Right kidney (tissue), 9 donors: ENCODE data around the gene KCTD10.

Source experiments
- DNase-seq: peaks from one replicate; pipeline ENCODE4 v3.0.0-alpha.2; 2016
- long read RNA-seq, 8 donors: transcript quantifications; one replicate each; lab custom pipeline, GENCODE V29; 2026

Gene KCTD10, protein sequence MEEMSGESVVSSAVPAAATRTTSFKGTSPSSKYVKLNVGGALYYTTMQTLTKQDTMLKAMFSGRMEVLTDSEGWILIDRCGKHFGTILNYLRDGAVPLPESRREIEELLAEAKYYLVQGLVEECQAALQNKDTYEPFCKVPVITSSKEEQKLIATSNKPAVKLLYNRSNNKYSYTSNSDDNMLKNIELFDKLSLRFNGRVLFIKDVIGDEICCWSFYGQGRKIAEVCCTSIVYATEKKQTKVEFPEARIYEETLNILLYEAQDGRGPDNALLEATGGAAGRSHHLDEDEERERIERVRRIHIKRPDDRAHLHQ
- long read RNA-seq, donor 1, full-length matches to known transcripts = 12 of 12 reads
- long read RNA-seq, donor 1, partial matches to known transcripts = 0 of 12 reads
- long read RNA-seq, donor 1, other reads (novel, unspliced or antisense) = 0 of 12 reads
- long read RNA-seq, donor 2, full-length matches to known transcripts = 4 of 4 reads
- long read RNA-seq, donor 2, partial matches to known transcripts = 0 of 4 reads
- long read RNA-seq, donor 2, other reads (novel, unspliced or antisense) = 0 of 4 reads
- long read RNA-seq, donor 3, full-length matches to known transcripts = 3 of 3 reads
- long read RNA-seq, donor 3, partial matches to known transcripts = 0 of 3 reads
- long read RNA-seq, donor 3, other reads (novel, unspliced or antisense) = 0 of 3 reads
- long read RNA-seq, donor 4, full-length matches to known transcripts = 14 of 14 reads
- long read RNA-seq, donor 4, partial matches to known transcripts = 0 of 14 reads
- long read RNA-seq, donor 4, other reads (novel, unspliced or antisense) = 0 of 14 reads
- long read RNA-seq, donor 5, full-length matches to known transcripts = 9 of 9 reads
- long read RNA-seq, donor 5, partial matches to known transcripts = 0 of 9 reads
- long read RNA-seq, donor 5, other reads (novel, unspliced or antisense) = 0 of 9 reads
- long read RNA-seq, donor 6, full-length matches to known transcripts = 12 of 12 reads
- long read RNA-seq, donor 6, partial matches to known transcripts = 0 of 12 reads
- long read RNA-seq, donor 6, other reads (novel, unspliced or antisense) = 0 of 12 reads
- long read RNA-seq, donor 7, full-length matches to known transcripts = 15 of 21 reads
- long read RNA-seq, donor 7, partial matches to known transcripts = 0 of 21 reads
- long read RNA-seq, donor 7, other reads (novel, unspliced or antisense) = 6 of 21 reads
- long read RNA-seq, donor 8, full-length matches to known transcripts = 9 of 9 reads
- long read RNA-seq, donor 8, partial matches to known transcripts = 0 of 9 reads
- long read RNA-seq, donor 8, other reads (novel, unspliced or antisense) = 0 of 9 reads

DNA sequence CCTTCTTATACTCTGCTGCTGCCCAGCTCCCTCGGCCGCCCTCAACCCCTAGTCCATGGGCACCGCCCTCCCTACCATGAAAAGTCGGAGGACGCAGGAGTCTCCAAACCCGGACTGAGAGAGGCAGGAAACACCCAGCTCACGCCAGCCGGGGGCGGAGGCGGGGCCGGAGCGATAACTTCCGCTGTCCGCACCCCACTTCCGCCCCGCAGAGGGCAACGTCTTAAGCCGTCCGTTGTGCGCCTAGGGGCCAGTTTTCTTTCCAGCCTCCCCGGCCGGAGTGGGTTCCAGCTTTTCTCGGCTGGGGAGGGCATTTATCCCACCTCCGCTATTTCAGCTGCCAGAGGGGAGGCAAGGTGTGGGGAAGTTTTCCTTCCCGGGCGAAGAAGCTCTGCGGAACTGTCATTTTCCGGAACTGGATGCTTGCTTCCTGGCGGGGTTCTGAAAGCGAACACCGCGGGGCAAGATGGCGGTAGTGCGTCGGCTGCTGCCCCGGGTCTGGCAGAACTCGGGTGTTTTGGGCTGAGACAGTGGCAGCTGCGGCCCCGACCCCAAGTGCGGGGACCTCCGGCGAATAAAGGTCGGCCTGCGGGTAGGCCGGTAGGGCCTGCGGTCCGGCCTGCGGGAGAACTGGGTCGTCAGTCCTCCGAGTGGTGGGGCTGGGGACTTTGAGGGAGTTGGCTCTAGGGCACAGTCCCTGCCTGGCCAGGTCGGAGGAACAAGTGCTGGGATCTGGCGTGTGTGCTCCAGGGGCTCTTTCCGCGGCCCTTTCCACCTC lies at the start of gene KCTD10, which contains the start of gene UBE3B:
TSS of gene KCTD10 (minus strand) at position 116 of the 778 bp plus-strand sequence. CDS start at position 78, 38 bp downstream.
TSS of gene UBE3B (plus strand) at position 450 of the 778 bp plus-strand sequence. CDS start 5,918 bp downstream, outside the sequence.
- peak; percentile 97 for DNase-seq

DNA sequence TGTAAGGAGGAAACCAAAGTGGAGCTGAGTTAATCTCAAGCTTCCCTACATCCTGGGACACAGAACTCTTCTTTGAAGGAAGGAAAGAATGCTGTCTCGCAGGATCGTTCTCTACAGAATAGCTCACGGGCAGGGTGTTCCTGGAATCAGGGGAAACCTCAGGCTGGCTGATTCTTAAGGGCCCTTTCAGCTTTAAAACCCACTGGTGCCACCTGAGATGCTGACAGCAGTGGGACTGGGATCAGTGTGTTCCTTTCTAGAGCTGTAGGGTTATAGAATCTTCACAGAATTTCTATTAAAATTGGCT lies 48.1 kb upstream of the KCTD10 start:
- no peak for DNase-seq

DNA sequence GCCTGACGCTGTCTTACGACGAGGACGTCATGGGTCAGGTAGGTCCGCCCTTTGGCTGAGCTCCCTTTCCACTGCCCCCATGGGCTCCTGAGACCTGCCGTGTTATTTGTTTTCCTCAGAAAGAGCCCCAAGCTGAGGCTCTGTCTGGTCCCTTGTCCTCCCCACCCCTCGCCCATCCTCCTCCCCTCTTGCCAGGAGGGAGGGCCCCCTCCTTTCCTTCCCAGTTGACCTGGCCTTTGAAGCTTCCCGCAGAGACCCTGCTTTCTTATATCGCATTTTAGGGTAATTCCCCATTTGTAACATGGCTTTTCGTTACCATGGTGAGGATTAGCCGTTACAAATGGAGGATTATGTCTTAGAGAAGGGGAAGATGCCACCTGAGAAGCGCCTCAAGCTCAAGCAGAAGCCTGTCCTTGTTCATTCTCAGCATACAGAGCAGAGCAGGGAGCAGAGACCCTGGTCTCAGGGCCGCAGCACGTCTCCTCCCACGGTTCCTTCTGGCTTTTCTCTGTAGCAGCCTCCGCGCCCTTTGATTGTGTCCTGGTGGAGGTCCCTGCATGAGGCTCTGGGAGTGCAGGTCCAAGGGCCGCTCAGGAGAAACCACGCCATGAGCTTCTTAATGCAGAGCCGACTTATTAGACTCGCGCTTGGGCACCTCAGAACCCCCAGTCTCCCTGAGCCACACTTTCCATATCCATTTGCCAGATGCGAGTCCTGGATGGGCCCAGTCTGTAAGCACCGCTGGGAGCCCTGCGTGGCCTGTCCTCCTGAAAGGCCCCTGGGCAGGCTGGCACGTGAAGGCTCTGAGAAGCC lies 47.6 kb upstream of the KCTD10 start:
- DNase-seq = no peak

DNA sequence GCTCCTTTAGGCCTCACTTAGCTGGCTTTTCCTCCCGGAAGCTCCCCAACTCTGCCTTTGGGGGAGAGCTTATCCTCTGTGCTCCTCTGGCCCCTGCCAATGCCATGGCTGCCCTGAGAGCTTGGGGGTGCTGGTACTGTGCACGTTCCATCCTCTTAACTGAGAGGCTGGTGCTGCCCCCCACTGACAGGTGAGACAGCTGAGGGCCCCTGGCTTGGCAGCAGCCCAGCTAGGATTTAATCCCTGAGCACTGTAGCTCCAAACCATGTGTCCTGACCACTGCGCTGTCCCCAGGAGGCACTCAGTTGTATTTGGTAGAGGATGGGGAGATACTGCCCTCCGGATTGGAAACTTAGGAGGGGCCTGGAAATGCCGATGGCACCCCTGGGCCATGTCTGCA lies 46.4 kb upstream of the KCTD10 start:
- DNase-seq = no peak

DNA sequence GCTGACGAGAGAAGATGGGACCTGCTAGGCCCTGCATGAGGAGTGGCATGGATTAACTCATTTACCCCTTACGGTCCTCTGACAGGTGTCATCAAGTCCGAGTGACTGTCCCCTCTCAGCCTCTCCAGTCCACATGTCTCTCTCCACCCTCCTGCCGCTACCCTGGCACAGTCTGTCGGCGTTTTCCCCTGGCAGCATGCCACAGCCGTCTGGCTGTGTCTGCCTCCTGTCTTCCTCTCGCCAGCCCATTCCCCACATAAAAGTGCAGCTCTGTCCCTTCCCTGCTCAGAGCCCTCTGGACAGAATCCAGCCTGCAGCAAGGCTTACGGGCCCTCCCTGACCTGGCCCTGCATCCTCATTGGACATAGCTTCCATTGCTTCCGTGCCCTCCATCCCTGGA lies 46.0 kb upstream of the KCTD10 start:
- DNase-seq = no peak

DNA sequence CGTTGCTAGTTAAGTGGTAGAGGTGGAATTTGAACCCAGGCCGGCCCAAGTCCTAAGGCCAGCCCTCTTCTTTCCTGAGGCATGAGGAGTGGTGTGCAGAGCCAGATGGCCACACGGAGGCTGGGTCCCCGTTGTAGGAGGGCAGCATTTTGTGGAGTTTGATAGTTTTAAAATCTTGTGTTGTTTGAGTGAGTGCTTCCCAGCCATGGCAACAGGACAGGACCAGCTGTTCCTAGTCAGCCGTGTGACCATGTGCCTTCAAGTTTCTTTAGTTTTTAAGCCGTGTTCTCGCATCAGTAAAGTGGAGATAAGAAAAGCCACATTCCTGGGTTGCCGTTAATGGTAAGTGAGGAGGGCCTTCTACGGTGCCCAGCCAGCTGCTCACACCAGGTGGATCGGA lies 44.7 kb upstream of the KCTD10 start:
- no peak for DNase-seq

DNA sequence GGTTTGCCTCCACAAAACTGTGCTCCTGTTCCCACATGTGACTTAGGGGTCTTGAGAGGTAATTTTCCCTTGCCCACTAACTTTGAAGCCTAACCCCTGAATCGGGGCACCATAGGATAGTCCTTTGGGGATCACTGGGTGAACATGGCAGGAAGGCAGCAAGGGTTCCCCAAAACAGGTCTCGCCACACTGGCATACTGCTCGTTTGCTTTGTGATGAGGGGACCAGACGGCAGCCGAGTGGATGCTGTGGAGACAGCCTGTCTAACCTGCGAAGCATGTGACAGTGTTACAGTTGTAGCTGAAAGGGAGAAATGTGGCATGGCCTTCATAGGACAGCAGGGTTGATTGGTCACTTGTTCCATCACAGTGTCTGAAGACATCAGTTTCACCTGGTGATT lies 42.7 kb upstream of the KCTD10 start:
- no peak for DNase-seq

DNA sequence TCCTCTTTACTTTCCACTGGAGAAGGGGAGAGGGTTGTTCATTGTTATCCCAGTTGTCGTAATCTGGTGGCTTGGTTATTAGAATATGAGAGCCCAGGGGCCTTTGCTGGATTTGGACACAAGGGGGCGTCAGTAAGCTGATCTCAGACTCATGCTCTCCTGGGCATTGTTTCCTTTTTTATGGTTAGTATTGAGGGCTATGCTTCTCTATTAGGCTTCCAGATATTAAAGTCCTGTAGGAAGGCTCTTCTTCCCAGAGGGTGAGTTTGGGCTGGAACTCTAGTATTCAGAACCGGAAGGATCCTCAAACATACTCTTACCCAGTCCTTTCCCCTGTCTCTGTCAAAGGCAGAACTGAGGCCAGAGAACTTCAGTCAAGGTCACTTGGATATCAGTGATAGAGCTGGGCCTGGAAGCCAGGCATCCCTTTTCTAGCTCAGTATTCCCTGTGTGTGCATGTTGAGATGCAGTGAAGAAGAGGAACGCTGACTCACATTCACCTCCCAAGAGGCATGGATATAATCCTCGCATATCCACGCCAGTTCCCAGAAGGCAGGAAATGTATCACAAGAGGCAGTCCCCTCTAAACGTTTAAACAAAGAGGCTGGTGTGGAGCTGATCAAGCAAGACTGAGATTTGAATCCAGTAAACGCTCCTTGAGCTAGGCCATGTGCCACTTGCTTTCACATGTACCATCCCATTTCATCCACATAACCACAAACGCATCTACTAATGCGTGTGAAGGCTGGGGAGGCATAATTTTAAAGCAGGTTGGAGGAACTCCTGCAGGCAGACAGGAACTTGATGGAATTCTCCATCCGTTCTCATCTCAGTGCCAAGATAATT lies 41.9 kb upstream of the KCTD10 start:
- DNase-seq = peak; percentile 23

DNA sequence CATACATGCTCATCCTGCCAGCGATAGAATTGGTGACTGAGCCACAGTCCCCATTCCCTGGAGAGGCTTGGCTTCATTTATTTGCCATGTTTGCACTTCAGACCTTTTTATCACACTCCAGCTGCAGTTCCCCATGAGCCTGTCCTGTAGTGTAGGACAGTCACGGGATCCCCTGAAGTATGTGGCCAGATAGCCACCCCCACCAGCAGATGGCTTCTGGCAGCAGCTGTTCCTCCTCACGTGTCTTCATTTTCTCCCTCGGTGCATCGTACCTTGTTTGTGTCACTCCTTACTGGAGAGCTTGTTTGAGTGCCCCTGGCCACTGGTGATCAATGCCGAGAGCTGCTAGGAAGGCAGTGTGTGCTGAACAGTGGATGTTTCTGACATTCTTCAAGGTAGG lies 40.5 kb upstream of the KCTD10 start:
- no peak for DNase-seq

DNA sequence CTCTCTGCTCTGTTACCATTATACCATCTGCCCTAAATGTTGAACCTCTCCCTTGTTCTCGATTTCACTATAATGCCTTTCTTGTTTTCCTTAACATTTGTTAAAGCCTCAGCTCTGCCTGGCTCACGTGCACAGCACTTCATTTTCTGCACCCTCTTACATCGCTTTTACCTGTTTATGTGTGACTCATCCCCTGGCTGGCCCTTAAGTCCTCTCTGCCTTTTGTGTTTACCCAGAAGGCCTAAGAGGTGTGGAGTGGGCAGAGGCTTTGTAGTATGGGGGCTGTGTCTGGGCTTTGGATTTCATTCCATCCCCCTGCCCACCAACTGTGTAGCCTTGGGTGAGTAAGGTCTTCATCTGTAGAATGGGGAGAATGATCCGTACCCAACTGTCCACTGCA lies 36.9 kb upstream of the KCTD10 start:
- no peak for DNase-seq

DNA sequence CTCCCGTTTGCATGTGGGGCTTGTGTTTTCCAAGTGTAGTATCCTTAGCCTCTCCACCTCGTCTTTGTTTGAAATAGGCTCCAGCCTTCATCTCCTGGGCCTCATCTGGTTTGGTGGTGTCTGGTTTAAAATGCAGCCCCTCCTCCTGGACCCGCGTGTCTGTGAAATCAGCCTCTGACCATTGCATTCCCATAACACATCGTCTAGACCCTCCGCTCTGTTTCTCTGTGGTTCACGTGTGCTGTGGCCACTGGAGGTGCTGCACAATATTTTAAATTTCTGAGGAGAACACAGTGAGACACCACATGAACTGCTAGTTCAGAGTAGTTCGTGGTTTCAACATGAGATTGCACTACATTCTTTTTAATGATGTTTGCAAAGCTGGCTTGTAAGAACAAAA lies 36.0 kb upstream of the KCTD10 start:
- no peak for DNase-seq

DNA sequence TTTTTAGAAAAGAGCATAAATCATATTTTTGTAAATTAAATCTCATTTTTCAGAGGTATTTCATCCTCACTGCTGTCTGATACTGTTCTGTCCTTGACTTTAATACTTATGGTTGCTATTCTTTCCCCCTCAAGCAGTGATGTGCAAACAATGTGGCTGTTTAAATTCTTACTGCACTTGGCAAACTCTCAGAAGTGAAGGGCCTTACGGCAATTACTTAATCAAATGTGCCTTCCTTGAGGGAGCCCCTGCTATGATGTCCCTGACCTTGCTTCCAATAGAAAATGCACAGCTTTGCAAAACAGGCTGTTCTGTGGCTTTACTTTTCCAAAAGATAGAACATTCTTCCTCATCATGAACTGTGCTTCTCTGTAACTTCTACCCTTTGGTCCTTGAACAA lies 35.5 kb upstream of the KCTD10 start:
- DNase-seq = no peak

DNA sequence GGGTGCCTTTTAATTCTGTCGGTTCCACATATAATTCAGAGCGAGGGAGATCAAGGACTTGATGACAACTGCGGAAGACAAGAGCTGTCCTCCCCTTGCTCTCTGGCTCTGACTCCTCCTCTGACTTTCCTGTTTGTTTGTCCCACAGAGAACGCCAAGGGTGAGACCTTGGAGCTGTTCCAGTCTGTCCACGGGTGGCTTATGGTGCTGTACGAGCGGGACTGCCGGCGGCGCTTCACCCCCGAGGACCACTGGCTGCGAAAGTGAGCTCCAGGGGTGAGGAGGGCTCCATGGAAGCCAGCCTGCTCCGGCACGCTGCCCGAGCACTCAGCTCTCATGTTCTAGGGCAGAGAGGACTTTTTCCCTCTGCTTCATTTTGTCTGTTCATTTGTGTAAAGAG lies 33.1 kb upstream of the KCTD10 start:
- no peak for DNase-seq

DNA sequence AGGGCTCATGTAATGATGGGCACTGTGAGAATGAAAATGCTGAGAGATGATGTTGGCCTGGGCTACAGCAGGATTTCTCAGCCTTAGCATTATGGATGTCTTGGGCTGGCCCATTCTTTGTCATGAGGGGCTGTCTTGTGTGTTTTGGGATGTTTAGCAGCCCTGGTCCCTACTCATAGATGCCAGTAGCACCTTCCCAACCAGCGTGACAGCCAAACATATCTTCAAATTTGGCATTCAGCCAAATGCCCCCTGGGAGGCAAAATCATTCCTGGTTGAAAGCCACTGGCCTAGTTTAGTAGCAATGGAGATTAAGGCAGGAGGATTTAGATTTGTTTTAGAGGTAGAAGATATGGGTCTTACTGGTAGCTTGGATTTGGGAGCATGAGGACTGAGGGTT lies 27.0 kb upstream of the KCTD10 start:
- DNase-seq = no peak

DNA sequence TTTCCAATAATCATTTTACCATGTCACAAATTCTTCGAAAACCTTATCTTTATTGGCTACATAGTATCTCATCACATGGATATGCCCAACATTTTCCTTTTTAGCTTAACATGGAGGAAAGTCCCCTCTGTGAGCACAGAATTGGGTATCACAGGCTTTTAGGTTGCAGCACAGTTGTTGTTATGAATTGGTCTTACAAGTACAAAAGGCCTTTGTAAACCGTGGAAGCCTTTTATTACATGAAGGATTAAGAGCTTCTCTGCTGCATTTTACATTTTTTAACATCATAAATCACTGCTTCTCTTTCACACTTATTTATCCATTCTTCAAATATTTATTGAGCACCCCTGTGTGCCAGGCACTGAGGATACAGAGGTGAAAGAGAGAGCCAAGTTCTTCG lies 26.5 kb upstream of the KCTD10 start:
- no peak for DNase-seq

DNA sequence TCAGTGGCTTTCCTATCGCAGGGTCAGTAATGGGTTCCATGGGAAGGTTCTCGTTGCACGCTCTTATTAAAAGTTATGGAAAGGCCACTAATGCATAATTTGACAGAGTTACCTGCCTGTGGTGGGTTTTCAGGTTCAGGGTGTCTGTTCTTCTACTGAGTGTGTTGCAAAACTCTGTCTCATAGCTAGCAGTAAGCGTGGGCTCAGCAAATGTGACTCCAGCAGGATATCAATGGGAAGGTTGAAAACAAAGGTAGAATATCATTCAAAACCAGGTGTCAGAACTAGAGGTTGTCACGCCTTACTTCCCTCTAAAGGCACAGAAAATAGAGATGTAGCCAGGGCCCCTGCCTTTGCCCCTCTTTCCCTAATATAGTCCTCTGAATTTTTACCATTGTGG lies 25.2 kb upstream of the KCTD10 start:
- DNase-seq = no peak

DNA sequence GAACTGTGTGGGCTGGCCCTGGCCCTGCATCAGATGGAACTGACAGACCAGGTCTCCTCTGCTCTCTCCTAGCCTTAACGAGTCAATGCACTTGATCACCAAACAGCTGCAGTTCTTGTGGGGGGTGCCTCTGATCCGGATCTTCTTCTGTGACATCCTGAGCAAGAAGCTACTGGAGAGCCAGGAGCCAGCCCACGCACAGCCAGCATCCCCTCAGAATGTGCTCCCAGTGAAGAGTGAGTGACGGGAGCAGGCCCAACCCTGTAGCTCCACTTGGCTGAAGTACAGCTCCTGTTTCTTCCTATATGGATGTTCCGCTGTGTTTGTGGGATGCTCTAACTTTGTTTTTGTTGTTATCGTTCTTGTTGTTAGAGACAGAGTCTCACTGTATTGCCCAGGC lies 24.2 kb upstream of the KCTD10 start:
- DNase-seq = no peak

DNA sequence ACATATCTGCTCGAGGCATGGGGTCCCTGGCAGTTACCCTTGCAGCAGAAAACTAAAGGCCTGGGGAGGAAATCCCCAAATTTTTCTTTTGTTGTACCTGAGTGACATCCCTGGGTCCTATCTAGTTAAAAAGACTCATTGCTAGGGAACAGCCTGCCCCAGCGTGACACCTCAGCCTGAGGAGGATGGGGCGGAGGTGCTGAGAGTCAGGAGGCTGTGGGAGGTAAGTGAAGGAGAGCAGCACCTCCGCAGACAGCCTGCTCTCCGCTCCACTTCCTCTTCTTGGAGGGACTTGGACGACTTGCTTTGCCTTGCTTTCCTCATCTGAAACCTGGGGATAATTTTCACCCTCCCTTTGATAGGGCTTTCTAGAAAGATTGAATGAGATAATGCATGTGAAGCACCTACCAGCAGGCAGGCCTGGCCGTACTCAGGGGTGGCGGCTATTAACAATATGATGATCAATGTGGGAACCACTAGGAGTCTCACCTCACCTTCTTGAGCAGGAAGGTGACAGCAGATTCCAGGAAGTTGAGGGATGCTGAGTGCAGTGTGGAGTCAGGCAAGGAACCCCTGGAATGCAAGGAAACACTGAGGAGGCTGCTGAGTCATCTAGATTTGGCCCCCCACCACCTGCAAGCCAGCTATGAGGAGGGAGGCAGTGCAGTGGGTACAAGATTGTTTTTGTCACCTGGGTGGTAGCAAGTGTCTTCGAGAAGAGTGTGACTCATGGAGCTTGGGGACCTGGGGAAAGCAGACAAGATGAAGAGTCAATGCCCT lies 23.5 kb upstream of the KCTD10 start:
- DNase-seq = no peak

DNA sequence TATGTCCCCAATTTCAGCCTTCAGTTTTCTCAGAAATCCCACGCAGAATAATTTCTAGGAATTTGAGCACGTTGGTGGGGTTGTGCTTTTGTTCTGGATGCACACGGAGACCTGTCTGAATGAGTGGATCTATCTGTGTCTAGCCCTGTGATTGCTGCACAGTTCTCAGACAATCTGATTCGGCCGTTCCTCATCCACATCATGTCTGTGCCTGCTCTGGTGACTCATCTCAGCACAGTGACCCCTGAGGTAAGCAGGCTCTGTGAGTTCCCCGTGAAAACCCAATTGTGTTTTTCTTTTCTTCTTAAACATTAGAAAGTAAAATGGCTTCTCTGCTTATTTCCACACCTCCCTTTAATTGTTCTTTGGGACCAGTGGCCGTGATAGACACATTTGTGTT lies 20.6 kb upstream of the KCTD10 start:
- no peak for DNase-seq
